ENCODE results near the gene GGCX. TPM values are rescaled to one million over a fixed set of nuclear protein-coding genes. Genes with fewer than 3 reads are reported as not detected.

The GGCX gene
- total and polyA plus RNA-seq, 2 of the 4 experiments (the other 2 are of a cell fraction) = 35.0 to 39.4 TPM

GRCh38 chr2:85523062-85523902 is 38.0 kb downstream of the GGCX start:
- dilution Hi-C loops (cut with HindIII; ENCODE audit: low sequenced_read_pairs, unreplicated experiment) = no loop called here
- H3K18ac ChIP-seq (ENCODE audit: low read depth, low read length) = no peak overlapping the region
- ATAC-seq (ENCODE audit: low read depth) (no peak), DNase-seq (no peak)
- H3K36me3 ChIP-seq (ENCODE audit: control insufficient read depth, insufficient read depth, low read length) = no peaks in the 10 kb centered on the region
- no peak overlapping the region for H3K14ac ChIP-seq (replicated peaks; ENCODE audit: low read depth, low read length)
- H3K4ac ChIP-seq (ENCODE audit: low read depth, low read length) = no peak overlapping the region
- H4K5ac ChIP-seq (ENCODE audit: low read depth, low read length) = no peak overlapping the region
- H3K79me1 ChIP-seq (ENCODE audit: low read depth in 1 of 2, low read length in 2 of 2) = no peaks in the 10 kb centered on the region
- in situ Hi-C loops (cut with MboI; ENCODE audit: low sequenced_read_pairs) = no loop called here
- H4K91ac ChIP-seq (ENCODE audit: insufficient read depth, low read depth, low read length) = no peak overlapping the region
- 0 out of 2 replicates have a peak overlapping the region, but pooled peaks have one; percentile 35 for H3K23ac ChIP-seq (ENCODE audit: low read depth, low read length)
- H2AK9ac ChIP-seq (replicated peaks; ENCODE audit: low read depth, low read length, poor library complexity) = peak overlapping the region; percentile 83
- no peak overlapping the region for H4K8ac ChIP-seq (ENCODE audit: low read depth in 2 of 2, low read length in 2 of 2)
- H3K4me1 ChIP-seq (ENCODE audit: control insufficient read depth, insufficient read depth, low read length) = peaks cover 13% of the 10 kb centered on the region; the same call in 1 of the 2 replicates
- no peak overlapping the region for H2BK120ac ChIP-seq (ENCODE audit: low read depth, low read length)
- no peak overlapping the region for H2BK20ac ChIP-seq (ENCODE audit: low read depth, low read length)
- H3K27ac ChIP-seq (ENCODE audit: insufficient read depth, low read length) = no peak overlapping the region
- H3K9me1 ChIP-seq (ENCODE audit: insufficient read depth, low read length) = peaks cover 4% of the 10 kb centered on the region; the same call in 1 of the 2 replicates
- no peak overlapping the region for H2BK5ac ChIP-seq (ENCODE audit: low read depth, low read length, poor library complexity, severe bottlenecking)
- no peak overlapping the region for H3K9ac ChIP-seq (ENCODE audit: low read depth, low read length)
- no peak overlapping the region for H3K4me3 ChIP-seq (ENCODE audit: insufficient read depth, low read depth, low read length)
- H2AK5ac ChIP-seq (ENCODE audit: low read depth, low read length) = peak overlapping the region; percentile 13; the same call in 1 of the 2 replicates
- ChIA-PET POLR2A (ENCODE audit: unreplicated experiment) (interaction anchor here (0.6 kb wide), 1 partner anchor 183 kb away, joined by 3 read pairs; no protein-coding TSS in a partner anchor), CTCF (interaction anchor here (0.6 kb wide), 1 partner anchor 378 kb away, joined by 5 read pairs; no protein-coding TSS in a partner anchor)
- WGBS, 2 experiments (ENCODE audit: extremely low coverage in 2 of 2, insufficient read length in 1 of 2) = 57% methylated on average over 1 of the region's 8 CpGs; no CpG with 5 or more reads in 1 of the 2 experiments
- H3K56ac ChIP-seq (ENCODE audit: extremely low read depth, insufficient read depth, low read length) = no peak overlapping the region
- BruUV-seq (replicated peaks) = no TSS peak
- no peak overlapping the region for H3K4me2 ChIP-seq (ENCODE audit: low read depth, low read length)
- H3K9me3 ChIP-seq (ENCODE audit: control insufficient read depth, insufficient read depth, low read length) = no peaks in the 10 kb centered on the region
- intact Hi-C loops (cut with micrococcal nuclease) = no loop called here
- H3K27me3 ChIP-seq (ENCODE audit: control insufficient read depth, insufficient read depth, low read length) = no peaks in the 10 kb centered on the region
- no peak overlapping the region for H2BK15ac ChIP-seq (ENCODE audit: low read depth, low read length)
- H2AFZ ChIP-seq (replicated peaks; ENCODE audit: low read length, poor library complexity) = peak overlapping the region; percentile 64
- H4K20me1 ChIP-seq (ENCODE audit: insufficient read depth, low read length) = no peaks in the 10 kb centered on the region
- TF ChIP-seq NFE2L2 (IDR thresholded peaks at IDR 0.05; ENCODE audit: low read depth, low read length) (no peak), ELK1 (IDR thresholded peaks at IDR 0.05; ENCODE audit: borderline replicate concordance, low read depth, low read length) (no peak), RFX5 (IDR thresholded peaks at IDR 0.05; ENCODE audit: low read depth, low read length) (no peak), CTCF (conservative IDR thresholded peaks at IDR 0.05; ENCODE audit: low read depth, low read length) (no peak), MAZ (IDR thresholded peaks at IDR 0.05; ENCODE audit: borderline replicate concordance, low read depth, low read length) (no peak), MXI1 (IDR thresholded peaks at IDR 0.05; ENCODE audit: borderline replicate concordance, low read depth, low read length) (no peak), FOS (IDR thresholded peaks at IDR 0.05; ENCODE audit: low read depth, low read length) (no peak), POLR2A (IDR thresholded peaks at IDR 0.05; ENCODE audit: low read depth, low read length) (no peak), SMC3 (IDR thresholded peaks at IDR 0.05; ENCODE audit: low read depth, low read length) (no peak), CEBPB (IDR thresholded peaks at IDR 0.05; ENCODE audit: low read depth, low read length) (no peak), RAD21 (IDR thresholded peaks at IDR 0.05; ENCODE audit: low read length) (no peak), BHLHE40 (IDR thresholded peaks at IDR 0.05; ENCODE audit: low read depth, low read length) (no peak), RCOR1 (IDR thresholded peaks at IDR 0.05; ENCODE audit: insufficient replicate concordance, low read length) (no peak)
- TF ChIP-seq, protein P1, sequence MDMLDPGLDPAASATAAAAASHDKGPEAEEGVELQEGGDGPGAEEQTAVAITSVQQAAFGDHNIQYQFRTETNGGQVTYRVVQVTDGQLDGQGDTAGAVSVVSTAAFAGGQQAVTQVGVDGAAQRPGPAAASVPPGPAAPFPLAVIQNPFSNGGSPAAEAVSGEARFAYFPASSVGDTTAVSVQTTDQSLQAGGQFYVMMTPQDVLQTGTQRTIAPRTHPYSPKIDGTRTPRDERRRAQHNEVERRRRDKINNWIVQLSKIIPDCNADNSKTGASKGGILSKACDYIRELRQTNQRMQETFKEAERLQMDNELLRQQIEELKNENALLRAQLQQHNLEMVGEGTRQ (IDR thresholded peaks at IDR 0.05; ENCODE audit: low read depth, low read length) = no peak

All from IMR-90 (cell line).